Measurements from ENCODE around the gene ARAP1.

- no peak for TF ChIP-seq GATA2 (IDR thresholded peaks at IDR 0.05; ENCODE audit: low read depth, low read length)
- no peak for TF ChIP-seq GATA3 (IDR thresholded peaks at IDR 0.05; ENCODE audit: low read depth, low read length)
Observed at GRCh38 chr11:72684236-72684912, 67.8 kb downstream of the ARAP1 start.

Data from SH-SY5Y (cell line).